HUES48 (cell line): ENCODE measurements around the gene ANO1.

ENCODE experiments used
- H3K27ac ChIP-seq: one replicate; pipeline ENCODE4 v1.7.0; 2013; ENCODE audit warnings: low read depth, low read length, inconsistent platforms
- H3K27me3 ChIP-seq: 2 replicates; pipeline ENCODE4 v1.6.1; 2013; ENCODE audit warnings: mild to moderate bottlenecking, low read length; ENCODE audit not compliant: control insufficient read depth, insufficient read depth
- H3K36me3 ChIP-seq: 2 replicates; pipeline ENCODE4 v1.6.1; 2013; ENCODE audit warnings: low read length; ENCODE audit not compliant: control insufficient read depth, insufficient read depth
- H3K4me1 ChIP-seq: 2 replicates; pipeline ENCODE4 v1.6.1; 2013; ENCODE audit warnings: mild to moderate bottlenecking, low read length; ENCODE audit not compliant: control insufficient read depth, insufficient read depth
- H3K4me3 ChIP-seq: 2 replicates; pipeline ENCODE4 v1.5.1; 2013; ENCODE audit warnings: mild to moderate bottlenecking, low read depth, low read length
- H3K9ac ChIP-seq: 2 replicates; pipeline ENCODE4 v1.6.1; 2013; ENCODE audit warnings: mild to moderate bottlenecking, low read depth, low read length, moderate library complexity
- H3K9me3 ChIP-seq: 2 replicates; pipeline ENCODE4 v1.6.1; 2013; ENCODE audit warnings: low read length; ENCODE audit not compliant: control insufficient read depth, insufficient read depth

Gene ANO1

GRCh38 chr11:70142221-70142875 lies 64.2 kb downstream of the ANO1 start:
- Histone ChIP-seq H3K9me3 (no peaks in the 10 kb centered on the region), H3K27ac (peak overlapping the region; percentile 92), H3K9ac (no peak overlapping the region), H3K36me3 (no peaks in the 10 kb centered on the region), H3K27me3 (peaks cover 19% of the 10 kb centered on the region), H3K4me1 (peaks cover 40% of the 10 kb centered on the region), H3K4me3 (peak overlapping the region; percentile 43; the same call in 1 of the 2 replicates)

GRCh38 chr11:70144262-70144661 lies 66.1 kb downstream of the ANO1 start:
- H3K4me3 ChIP-seq = no peak overlapping the region
- H3K9ac ChIP-seq = no peak overlapping the region
- H3K4me1 ChIP-seq = peaks cover 44% of the 10 kb centered on the region
- H3K36me3 ChIP-seq = no peaks in the 10 kb centered on the region
- H3K27ac ChIP-seq = no peak overlapping the region
- no peaks in the 10 kb centered on the region for H3K9me3 ChIP-seq
- H3K27me3 ChIP-seq = peaks cover 19% of the 10 kb centered on the region

- H3K36me3 ChIP-seq = no peaks in the 10 kb centered on the region
- no peak overlapping the region for H3K4me3 ChIP-seq
- peaks cover 19% of the 10 kb centered on the region for H3K27me3 ChIP-seq
- no peaks in the 10 kb centered on the region for H3K9me3 ChIP-seq
- H3K27ac ChIP-seq = no peak overlapping the region
- no peak overlapping the region for H3K9ac ChIP-seq
- H3K4me1 ChIP-seq = peaks cover 44% of the 10 kb centered on the region
Observed at GRCh38 chr11:70145071-70145470, 67.0 kb downstream of the ANO1 start.

DNA sequence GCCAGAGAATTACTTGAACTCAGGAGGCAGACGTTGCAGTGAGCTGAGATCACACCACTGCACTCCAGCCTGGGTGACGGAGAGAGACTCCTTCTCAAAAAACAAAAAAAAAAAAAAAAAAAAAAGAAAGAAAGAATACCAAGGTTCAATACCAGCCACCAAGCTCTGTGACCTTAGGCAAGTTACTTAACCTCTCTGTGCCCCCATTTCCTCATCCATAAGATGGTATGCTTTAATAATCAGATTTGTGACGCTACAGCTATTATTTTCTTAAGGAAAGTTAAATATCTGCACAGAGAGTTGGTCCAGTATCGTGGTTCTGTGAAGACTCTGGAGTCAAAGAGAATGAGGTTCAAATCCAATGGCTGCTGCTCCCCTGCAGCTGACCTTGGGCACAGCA lies 67.7 kb downstream of the ANO1 start:
- Histone ChIP-seq H3K4me1 (peaks cover 40% of the 10 kb centered on the region), H3K9me3 (no peaks in the 10 kb centered on the region), H3K27ac (no peak overlapping the region), H3K27me3 (peaks cover 15% of the 10 kb centered on the region), H3K9ac (no peak overlapping the region), H3K36me3 (no peaks in the 10 kb centered on the region), H3K4me3 (no peak overlapping the region)

- no peak overlapping the region for H3K27ac ChIP-seq
- H3K36me3 ChIP-seq = no peaks in the 10 kb centered on the region
- H3K9ac ChIP-seq = no peak overlapping the region
- no peak overlapping the region for H3K4me3 ChIP-seq
- no peaks in the 10 kb centered on the region for H3K9me3 ChIP-seq
- H3K27me3 ChIP-seq = peaks cover 15% of the 10 kb centered on the region
- peaks cover 35% of the 10 kb centered on the region for H3K4me1 ChIP-seq
Observed at GRCh38 chr11:70146299-70146698, 68.2 kb downstream of the ANO1 start.

DNA sequence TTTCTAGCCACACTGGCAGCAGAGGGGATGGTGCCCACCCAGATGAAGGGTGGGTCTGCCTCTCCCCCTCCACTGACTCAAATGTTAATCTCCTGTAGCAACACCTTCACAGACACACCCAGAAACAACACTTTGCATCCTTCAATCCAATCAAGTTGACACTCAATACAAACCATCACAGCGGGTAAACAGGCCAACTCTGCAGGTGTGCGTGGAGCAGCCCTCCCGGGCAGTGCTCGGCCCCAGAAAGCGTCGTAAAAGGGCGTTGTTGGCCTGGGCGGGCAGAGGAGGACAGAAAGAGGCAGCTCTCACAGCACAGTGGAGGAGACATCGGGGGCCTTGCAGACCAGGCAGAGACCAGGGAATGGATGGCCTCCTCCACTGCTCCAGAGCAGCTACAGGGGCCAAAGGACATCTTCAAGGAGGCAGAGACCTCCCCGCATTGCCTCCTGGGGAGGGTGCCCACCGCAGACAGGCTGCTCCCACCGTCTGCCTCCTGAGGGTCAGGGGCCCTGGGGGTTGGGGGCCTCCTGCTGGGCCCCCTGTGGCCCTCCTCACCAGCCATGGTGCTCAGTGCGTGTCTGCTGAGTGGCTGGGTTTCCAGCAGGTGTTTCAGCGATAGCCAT lies 68.9 kb downstream of the ANO1 start:
- Histone ChIP-seq H3K9ac (no peak overlapping the region), H3K4me1 (peaks cover 30% of the 10 kb centered on the region), H3K9me3 (no peaks in the 10 kb centered on the region), H3K4me3 (no peak overlapping the region), H3K27ac (no peak overlapping the region), H3K27me3 (peaks cover 12% of the 10 kb centered on the region), H3K36me3 (no peaks in the 10 kb centered on the region)

- peaks cover 24% of the 10 kb centered on the region for H3K4me1 ChIP-seq
- no peaks in the 10 kb centered on the region for H3K36me3 ChIP-seq
- no peak overlapping the region for H3K27ac ChIP-seq
- H3K4me3 ChIP-seq = no peak overlapping the region
- H3K9me3 ChIP-seq = no peaks in the 10 kb centered on the region
- H3K27me3 ChIP-seq = peaks cover 8% of the 10 kb centered on the region
- H3K9ac ChIP-seq = no peak overlapping the region
Observed at GRCh38 chr11:70147668-70148067, 69.6 kb downstream of the ANO1 start.

DNA sequence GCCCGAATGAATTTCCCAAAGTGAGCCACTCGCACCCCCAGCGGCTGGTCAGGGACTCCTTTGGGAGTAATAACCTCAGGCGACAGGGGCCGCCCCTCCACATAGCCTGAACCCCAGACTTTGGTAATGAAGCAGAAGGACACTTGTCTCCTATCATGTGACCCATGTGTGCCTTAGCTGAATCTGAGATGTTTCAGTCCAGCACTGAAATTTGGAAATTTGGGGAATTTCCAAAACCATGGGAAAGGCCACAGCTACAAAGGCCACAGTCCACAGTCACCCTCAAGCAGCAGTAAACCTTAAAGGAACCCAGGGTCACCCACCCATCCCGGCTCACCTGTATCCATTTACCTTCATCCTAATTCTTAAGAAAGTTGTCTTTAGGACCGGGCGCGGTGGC lies 73.6 kb downstream of the ANO1 start:
- no peaks in the 10 kb centered on the region for H3K9me3 ChIP-seq
- no peaks in the 10 kb centered on the region for H3K36me3 ChIP-seq
- peaks cover 10% of the 10 kb centered on the region; the same call in 1 of the 2 replicates for H3K4me1 ChIP-seq
- no peak overlapping the region for H3K4me3 ChIP-seq
- H3K9ac ChIP-seq = no peak overlapping the region
- H3K27me3 ChIP-seq = no peaks in the 10 kb centered on the region; the same call in 1 of the 2 replicates
- no peak overlapping the region for H3K27ac ChIP-seq

- Histone ChIP-seq H3K9ac (no peak overlapping the region), H3K27me3 (no peaks in the 10 kb centered on the region; the same call in 1 of the 2 replicates), H3K36me3 (no peaks in the 10 kb centered on the region), H3K4me1 (no peaks in the 10 kb centered on the region), H3K27ac (no peak overlapping the region), H3K9me3 (no peaks in the 10 kb centered on the region), H3K4me3 (no peak overlapping the region)
Observed at GRCh38 chr11:70153133-70153727, 75.1 kb downstream of the ANO1 start.

DNA sequence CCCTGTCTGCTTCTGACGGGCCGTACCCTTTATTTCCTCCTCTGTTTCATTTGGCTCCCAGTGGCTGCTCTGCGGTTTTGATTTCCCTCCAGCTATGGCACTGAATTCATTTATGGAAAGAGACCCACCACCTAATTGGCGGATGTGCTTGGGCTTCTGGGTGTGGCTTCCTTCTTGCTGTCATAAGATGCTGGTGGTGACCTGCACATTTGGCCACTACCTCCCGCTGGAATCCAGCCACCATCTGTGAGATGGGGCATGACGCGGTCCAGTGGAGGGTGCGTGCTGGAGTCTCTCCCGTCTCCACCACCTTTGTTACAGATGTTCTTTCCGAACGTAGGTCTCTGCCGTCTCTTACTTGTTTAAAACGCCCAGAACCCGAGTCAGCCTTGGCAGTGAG lies 77.3 kb downstream of the ANO1 start:
- Histone ChIP-seq H3K36me3 (no peaks in the 10 kb centered on the region), H3K27me3 (no peaks in the 10 kb centered on the region; the same call in 1 of the 2 replicates), H3K4me1 (no peaks in the 10 kb centered on the region), H3K27ac (no peak overlapping the region), H3K4me3 (no peak overlapping the region), H3K9me3 (no peaks in the 10 kb centered on the region), H3K9ac (no peak overlapping the region)
